Natural killer cell (primary cell): ENCODE data around the gene OSBPL6. TPM values are rescaled to one million over a fixed set of nuclear protein-coding genes. Genes with fewer than 3 reads are reported as not detected.
A peak's percentile ranks its signal among the peaks of the same experiment; 100 is the strongest.

ENCODE experiments used
- ATAC-seq, 3 donors: fragments of 150-1000 bp in 2 of 3; fragments of 200-7000 bp in 1 of 3; cut with Tn5 transposase; 1 replicate in 1 of 3; 2 replicates in 2 of 3; pipeline ENCODE4 v1.10.0; 2021; ENCODE audit warnings: mild to moderate bottlenecking in 2 of 3, moderate library complexity in 2 of 3
- DNase-seq, 2 donors: peaks; one replicate each; pipeline versions ENCODE4 v3.0.0 to v3.0.0-alpha.2; 2013 to 2021; ENCODE audit warnings: mixed read lengths in 1 of 2
- H3K27ac ChIP-seq: one replicate; pipeline ENCODE4 v1.5.1; 2013; ENCODE audit warnings: mild to moderate bottlenecking, low read length
- H3K27me3 ChIP-seq: one replicate; pipeline ENCODE4 v1.6.1; 2013; ENCODE audit warnings: low read length; ENCODE audit not compliant: control insufficient read depth, insufficient read depth
- H3K36me3 ChIP-seq: one replicate; pipeline ENCODE4 v1.6.1; 2013; ENCODE audit warnings: low read length; ENCODE audit not compliant: control insufficient read depth, insufficient read depth
- H3K4me1 ChIP-seq: one replicate; pipeline ENCODE4 v1.6.1; 2013; ENCODE audit warnings: low read length; ENCODE audit not compliant: control insufficient read depth, insufficient read depth
- H3K4me3 ChIP-seq: one replicate; pipeline ENCODE4 v1.5.1; 2013; ENCODE audit warnings: low read length
- H3K9me3 ChIP-seq: one replicate; pipeline ENCODE4 v1.6.1; 2013; ENCODE audit warnings: low read length; ENCODE audit not compliant: control insufficient read depth, insufficient read depth
- H3K27ac Mint-ChIP-seq, 2 donors: one replicate each; pipeline ENCODE4 v1.8.0; 2022; ENCODE audit warnings: mild to moderate bottlenecking in 2 of 2, mixed read lengths in 2 of 2, moderate library complexity in 1 of 2
- H3K27me3 Mint-ChIP-seq, 2 donors: one replicate each; pipeline ENCODE4 v1.8.0; 2022; ENCODE audit warnings: low read depth in 2 of 2, mixed read lengths in 2 of 2
- H3K36me3 Mint-ChIP-seq: one replicate; pipeline ENCODE4 v1.8.0; 2022; ENCODE audit warnings: mixed read lengths
- H3K4me1 Mint-ChIP-seq, 2 donors: one replicate each; pipeline ENCODE4 v1.8.0; 2022; ENCODE audit warnings: mixed read lengths in 2 of 2
- H3K4me3 Mint-ChIP-seq: one replicate; pipeline ENCODE4 v1.8.0; 2022; ENCODE audit warnings: mild to moderate bottlenecking, moderate library complexity, mixed read lengths
- H3K9me3 Mint-ChIP-seq, 2 donors: one replicate each; pipeline ENCODE4 v1.8.0; 2022; ENCODE audit warnings: mixed read lengths in 2 of 2
- CTCF ChIP-seq: fragments of 200-600 bp; IDR thresholded peaks from one replicate; pipeline ENCODE4 v1.8.0; 2022; ENCODE audit warnings: antibody characterized with exemption
- WGBS: methylation state at CpG from one replicate; pipeline ENCODE4 v1.1.7; 2013; ENCODE audit warnings: missing lambda C conversion rate; ENCODE audit not compliant: insufficient coverage; 5-methylcytosine and 5-hydroxymethylcytosine counted together
- intact Hi-C: fragments of 100-400 bp; cut with micrococcal nuclease; formaldehyde crosslinking; loops from one replicate; pipeline ENCODE4 v1.14.2; 2022
- total RNA-seq, 4 donors: library from RNA; stranded (reverse); fragments of 120-200 nt in 1 of 4; gene quantifications; one replicate each; pipeline versions ENCODE4 v1.2.3 to v1.2.4, GENCODE V29; 2013 to 2022

OSBPL6 gene
- total RNA-seq, 3 donors from 2014 or later (not counting 1 experiment from before 2014, with no cell fraction given) = not detected

DNA sequence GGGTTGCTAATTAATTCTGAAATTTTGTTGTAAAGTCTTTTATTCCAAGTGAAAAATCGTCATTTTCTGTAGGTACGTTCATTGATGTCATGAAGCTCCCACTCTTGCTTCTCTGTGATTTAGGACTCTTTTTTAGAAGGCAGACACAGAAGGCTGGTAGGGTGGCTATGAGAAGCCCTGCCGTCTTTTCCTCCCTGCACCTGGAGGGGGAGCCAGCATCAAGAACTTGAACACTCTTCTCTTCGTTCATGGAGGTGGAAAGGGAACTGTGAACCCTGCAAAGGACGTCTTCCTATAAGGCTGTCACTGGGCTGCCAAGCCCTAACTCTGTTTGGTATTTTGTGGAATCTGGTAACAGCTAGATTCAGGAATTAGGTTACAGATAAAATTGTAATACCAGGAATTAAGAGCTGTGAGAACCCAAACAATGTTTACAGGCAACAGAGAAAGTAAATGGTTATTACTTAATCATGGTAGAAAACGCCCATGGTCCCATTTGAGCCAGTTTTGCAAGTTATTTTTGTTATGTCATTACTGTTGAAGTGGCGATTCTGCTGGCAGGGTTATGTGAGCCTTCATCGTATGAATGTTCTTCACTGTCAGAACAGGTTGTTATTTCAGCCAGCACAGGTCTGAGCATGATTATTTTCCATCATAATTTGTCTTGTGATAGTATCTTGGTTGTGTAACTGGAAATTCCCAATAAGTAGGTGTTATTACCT lies 112.2 kb downstream of the OSBPL6 start:
- no peak overlapping the region for H3K4me3 Mint-ChIP-seq
- Histone ChIP-seq H3K9me3 (no peaks in the 10 kb centered on the region), H3K4me3 (no peak overlapping the region), H3K27ac (no peak overlapping the region), H3K36me3 (no peaks in the 10 kb centered on the region), H3K27me3 (no peaks in the 10 kb centered on the region), H3K4me1 (no peaks in the 10 kb centered on the region)
- DNase-seq = peak in 1 of 2 donors; percentile 39
- H3K4me1 Mint-ChIP-seq = no peaks in the 10 kb centered on the region
- H3K27ac Mint-ChIP-seq = no peak overlapping the region
- 25% methylated on average over 8 of the region's 8 CpGs for whole genome bisulfite sequencing
- peaks cover 0 to 2% of the 10 kb centered on the region in 2 donors for H3K9me3 Mint-ChIP-seq
- no peaks in the 10 kb centered on the region for H3K36me3 Mint-ChIP-seq
- H3K27me3 Mint-ChIP-seq = peaks cover 6 to 8% of the 10 kb centered on the region in 2 donors
- peak in 1 of 3 donors; percentile 50 for ATAC-seq
- TF ChIP-seq CTCF = no peak
- intact Hi-C loops = no loop called here

DNA sequence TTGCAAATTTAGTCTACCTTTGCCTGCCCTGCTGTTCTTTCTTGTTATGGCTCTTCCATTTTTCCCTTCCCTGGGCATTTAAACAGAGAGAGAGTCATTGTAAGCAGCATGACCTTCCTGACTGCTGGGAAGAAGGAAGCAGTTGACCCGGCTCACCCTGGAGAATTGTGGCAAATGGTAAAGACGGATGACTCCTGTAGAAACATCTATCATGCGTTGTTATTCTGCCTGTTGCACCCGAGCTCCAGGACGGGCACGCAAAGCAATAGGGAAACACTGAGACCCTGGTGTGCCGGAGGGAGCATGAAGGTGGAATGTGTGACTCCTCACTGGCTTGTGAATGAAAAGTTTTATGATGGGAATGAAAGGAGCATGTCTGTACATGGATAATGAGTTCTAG lies 113.3 kb downstream of the OSBPL6 start:
- H3K27me3 Mint-ChIP-seq = peaks cover 7 to 8% of the 10 kb centered on the region in 2 donors
- Histone ChIP-seq H3K27ac (no peak overlapping the region), H3K4me3 (no peak overlapping the region), H3K9me3 (no peaks in the 10 kb centered on the region), H3K36me3 (no peaks in the 10 kb centered on the region), H3K4me1 (no peaks in the 10 kb centered on the region), H3K27me3 (no peaks in the 10 kb centered on the region)
- ATAC-seq (no peak), DNase-seq (no peak)
- intact Hi-C loops = no loop called here
- H3K9me3 Mint-ChIP-seq = peaks cover 0 to 2% of the 10 kb centered on the region in 2 donors
- no peak overlapping the region for H3K27ac Mint-ChIP-seq
- no peaks in the 10 kb centered on the region for H3K36me3 Mint-ChIP-seq
- WGBS = 86% methylated on average over 7 of the region's 7 CpGs
- no peak overlapping the region for H3K4me3 Mint-ChIP-seq
- no peaks in the 10 kb centered on the region for H3K4me1 Mint-ChIP-seq
- no peak for TF ChIP-seq CTCF

DNA sequence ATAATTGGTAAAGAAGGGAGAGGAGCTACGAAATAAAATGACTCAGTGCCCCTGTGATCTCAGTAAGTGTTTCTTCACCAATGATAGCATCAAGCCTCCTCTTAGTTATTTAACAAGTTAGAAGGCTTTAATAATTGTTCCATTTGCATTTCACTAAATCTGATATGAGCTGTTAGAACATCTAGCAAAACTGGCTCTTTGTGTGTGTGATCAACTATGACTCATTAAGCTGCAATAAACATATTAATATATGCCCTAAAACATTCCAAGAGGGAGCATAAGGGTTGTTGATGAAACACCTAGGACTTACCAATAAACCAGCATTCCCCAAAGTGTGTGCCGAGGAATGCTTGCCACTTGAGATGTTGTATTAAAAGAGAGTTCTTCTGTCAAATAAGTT lies 115.2 kb downstream of the OSBPL6 start:
- no peaks in the 10 kb centered on the region for H3K36me3 Mint-ChIP-seq
- peaks cover 0 to 7% of the 10 kb centered on the region in 2 donors for H3K27me3 Mint-ChIP-seq
- H3K9me3 Mint-ChIP-seq = peaks cover 0 to 2% of the 10 kb centered on the region in 2 donors
- no peaks in the 10 kb centered on the region for H3K9me3 ChIP-seq
- WGBS = no CpG with 5 or more reads among the region's 2 CpGs
- H3K4me3 ChIP-seq = no peak overlapping the region
- no peak overlapping the region for H3K27ac Mint-ChIP-seq
- no peak overlapping the region for H3K4me3 Mint-ChIP-seq
- H3K27ac ChIP-seq = no peak overlapping the region
- no peaks in the 10 kb centered on the region for H3K27me3 ChIP-seq
- no peak for ATAC-seq
- H3K36me3 ChIP-seq = no peaks in the 10 kb centered on the region
- no peak for TF ChIP-seq CTCF
- no peaks in the 10 kb centered on the region for H3K4me1 Mint-ChIP-seq
- intact Hi-C loops = no loop called here
- no peak for DNase-seq
- H3K4me1 ChIP-seq = no peaks in the 10 kb centered on the region

GRCh38 chr2:178315078-178315477 lies 120.8 kb downstream of the OSBPL6 start:
- Mint-ChIP-seq H3K4me1 (no peaks in the 10 kb centered on the region), H3K9me3 (peaks cover 0 to 2% of the 10 kb centered on the region in 2 donors), H3K36me3 (no peaks in the 10 kb centered on the region), H3K27ac (no peak overlapping the region), H3K27me3 (peaks cover 10 to 18% of the 10 kb centered on the region in 2 donors), H3K4me3 (no peak overlapping the region)
- 90% methylated on average over 4 of the region's 4 CpGs for WGBS
- no peak for DNase-seq
- no peak for TF ChIP-seq CTCF
- Histone ChIP-seq H3K27ac (no peak overlapping the region), H3K4me1 (no peaks in the 10 kb centered on the region), H3K4me3 (no peak overlapping the region), H3K27me3 (no peaks in the 10 kb centered on the region), H3K36me3 (no peaks in the 10 kb centered on the region), H3K9me3 (no peaks in the 10 kb centered on the region)
- intact Hi-C loops = no loop called here
- no peak for ATAC-seq
